HG03135 (cell line): ENCODE data around the gene ANKRD63.

Experiments
- ATAC-seq: cut with Tn5 transposase; IDR thresholded peaks from one replicate; pipeline ENCODE4 v1.9.1; 2021; ENCODE audit warnings: mild to moderate bottlenecking, moderate library complexity; ENCODE audit not compliant: unreplicated experiment

Gene ANKRD63

GRCh38 chr15:40296561-40297230, 13.8 kb upstream of the ANKRD63 start:
- ATAC-seq, result no peak

DNA sequence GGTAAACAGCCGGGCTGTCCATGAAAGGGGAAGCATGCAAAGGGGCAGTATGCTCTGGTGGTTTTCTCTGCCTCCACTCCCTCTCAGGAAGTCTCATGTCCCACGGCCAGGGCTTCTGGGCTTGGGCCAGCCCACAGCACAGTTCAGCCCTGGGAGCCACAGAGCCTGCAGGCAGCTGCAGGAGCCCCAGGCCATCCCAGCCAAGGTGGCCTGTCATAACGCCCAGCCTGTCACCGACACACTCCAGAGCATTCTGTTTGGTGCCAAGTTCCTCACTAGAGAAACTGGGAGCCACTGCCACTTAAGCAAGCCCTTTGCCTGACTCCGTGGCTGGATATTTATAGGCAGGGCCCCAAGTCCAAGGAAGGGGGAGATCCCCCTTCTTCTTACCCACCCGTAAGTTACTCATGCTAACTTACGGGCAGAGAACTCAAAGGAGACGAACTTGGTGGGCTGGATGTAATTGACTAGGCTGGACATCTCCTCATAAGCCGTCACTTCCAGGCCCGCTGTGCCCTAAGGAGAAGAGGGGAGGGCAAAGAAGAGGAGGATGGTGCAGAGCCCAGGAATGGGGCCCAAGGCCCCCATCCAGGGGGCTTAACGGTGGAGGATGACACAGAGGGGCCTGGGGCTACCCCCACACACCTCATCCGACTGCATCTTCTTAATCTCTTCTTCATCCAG, 13.2 kb upstream of the ANKRD63 start:
- no peak for ATAC-seq

DNA sequence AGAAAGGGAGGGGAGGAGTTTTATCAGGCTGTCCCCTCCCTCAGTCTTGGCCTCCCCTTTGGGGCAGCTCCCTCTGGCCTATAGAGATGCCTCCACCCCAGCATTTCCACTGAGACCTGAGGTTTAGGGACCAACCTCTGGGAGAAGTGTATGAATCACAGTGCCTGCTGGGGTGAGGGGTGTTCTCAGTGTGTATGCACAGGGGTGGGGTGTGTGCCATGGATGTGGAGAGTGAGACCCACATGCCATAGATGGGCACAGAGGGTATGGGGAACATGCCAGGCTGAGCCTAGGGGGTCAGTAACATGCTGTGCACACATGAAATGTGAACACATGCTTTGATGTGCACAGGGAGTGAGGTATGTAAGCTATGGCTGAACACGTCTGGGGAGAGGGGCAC, 12.4 kb upstream of the ANKRD63 start:
- no peak for ATAC-seq

DNA sequence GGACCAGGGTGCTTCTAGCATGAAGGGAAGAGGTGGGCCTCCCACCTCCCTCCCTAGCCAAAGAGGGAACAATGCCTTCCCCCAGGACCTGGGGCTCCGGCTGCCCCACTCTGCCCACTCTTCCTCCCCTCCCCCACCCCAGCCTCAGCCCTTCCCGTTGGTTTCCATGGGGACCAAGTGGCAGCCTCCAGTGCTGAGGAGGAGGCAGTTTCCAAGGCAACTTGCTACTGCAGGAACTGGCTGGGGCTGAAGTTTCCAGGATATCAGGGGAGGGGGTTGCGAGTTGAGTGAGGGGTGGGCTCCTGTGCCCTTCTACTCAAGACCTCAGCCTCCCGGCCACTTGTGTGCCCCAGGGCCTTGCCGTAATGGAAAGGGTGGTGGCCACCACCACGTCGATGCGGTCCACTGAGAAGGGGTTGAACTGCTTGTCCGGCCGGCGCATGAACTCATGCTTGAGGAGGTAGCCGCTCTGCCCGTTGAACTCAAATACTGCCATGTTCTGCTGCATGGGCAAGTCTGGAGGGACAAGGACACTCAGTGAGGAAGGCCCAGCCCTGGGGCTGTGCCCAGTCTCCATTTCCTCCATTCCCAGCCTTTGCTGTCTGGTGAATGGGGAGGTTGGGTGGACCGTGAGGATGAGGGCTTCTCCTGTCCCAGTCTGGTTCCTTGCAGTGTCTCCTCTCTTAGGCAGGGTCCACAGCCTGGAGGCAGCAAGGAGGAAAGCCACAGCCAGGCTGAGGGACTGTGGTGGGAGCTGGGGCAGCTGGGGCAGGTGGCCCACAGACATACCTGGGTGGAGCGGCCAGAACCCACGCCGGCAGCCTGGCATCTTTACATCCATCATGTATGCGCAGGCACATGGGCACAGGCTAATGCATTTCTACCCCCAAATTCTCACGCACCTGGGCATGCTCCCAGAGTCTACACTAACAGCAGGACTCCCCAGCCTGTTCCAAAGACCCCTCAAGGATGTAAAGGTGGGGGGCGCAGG, 11.3 kb upstream of the ANKRD63 start:
- ATAC-seq, result no peak

DNA sequence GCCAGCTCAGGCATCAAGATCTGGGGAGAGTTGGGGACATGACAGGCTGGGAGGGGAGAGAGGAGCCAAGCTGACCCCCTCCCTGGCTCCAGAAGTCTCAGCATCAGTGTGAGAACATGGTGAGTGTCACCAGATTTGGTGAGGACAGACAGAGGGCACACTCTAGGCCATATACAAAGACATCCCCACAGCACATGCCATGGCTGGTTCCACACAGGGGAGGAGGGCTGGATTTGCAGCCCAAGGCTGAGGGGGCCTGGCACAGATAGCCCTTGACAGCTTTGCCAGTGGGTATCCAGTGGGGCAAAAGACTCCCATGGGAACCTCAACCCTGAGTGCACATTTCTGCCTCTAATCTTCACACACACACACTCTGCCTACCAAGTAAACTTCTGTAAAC, 10.1 kb upstream of the ANKRD63 start:
- ATAC-seq, result no peak

DNA sequence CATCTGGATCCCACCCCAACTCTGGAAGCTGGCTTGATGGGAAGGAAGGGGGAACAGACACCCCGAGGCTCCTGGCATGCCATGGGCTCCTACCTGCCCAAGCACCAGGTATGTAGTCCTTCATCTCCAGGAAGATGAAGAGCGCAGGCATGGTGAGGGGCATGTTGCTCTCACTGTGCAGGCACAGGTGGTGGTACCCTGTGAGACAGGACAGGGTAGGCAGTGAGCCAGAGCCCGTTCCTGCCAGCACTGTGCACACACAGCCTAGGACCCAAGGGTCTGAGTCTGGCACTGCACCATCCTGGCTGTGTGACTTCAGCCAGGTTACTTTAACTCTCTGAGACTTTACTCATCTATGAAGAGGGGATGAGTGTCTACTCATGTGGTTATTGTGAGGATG, 9.4 kb upstream of the ANKRD63 start:
- ATAC-seq, result no peak

GRCh38 chr15:40290918-40291574, 8.2 kb upstream of the ANKRD63 start:
- ATAC-seq, result no peak

DNA sequence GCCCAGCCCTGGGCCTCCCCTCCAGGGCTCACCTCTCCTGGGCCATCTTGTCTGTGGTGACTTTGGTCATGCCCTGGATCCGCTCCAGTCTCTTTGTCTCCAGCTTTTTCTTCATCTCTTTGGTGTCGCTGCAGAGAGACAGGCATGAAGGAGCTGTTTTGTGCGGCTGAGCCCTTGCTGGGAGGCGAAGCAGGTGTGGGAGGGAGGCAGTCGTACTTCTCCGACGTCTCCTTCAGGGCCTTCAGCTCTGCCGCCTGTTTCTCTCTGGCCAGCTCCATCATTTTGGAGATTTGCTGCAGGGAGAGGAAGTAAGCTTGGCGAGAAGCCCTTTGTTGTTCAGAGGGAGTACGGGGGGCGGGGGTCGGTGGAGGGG, 7.7 kb upstream of the ANKRD63 start:
- no peak for ATAC-seq

- ATAC-seq, result no peak
These were observed 6.4 kb upstream of the ANKRD63 start for GRCh38 chr15:40289140-40289775.

GRCh38 chr15:40287968-40288367, 5.1 kb upstream of the ANKRD63 start:
- ATAC-seq, result no peak

- ATAC-seq, result no peak
These were observed 4.6 kb upstream of the ANKRD63 start for GRCh38 chr15:40287505-40287904.

DNA sequence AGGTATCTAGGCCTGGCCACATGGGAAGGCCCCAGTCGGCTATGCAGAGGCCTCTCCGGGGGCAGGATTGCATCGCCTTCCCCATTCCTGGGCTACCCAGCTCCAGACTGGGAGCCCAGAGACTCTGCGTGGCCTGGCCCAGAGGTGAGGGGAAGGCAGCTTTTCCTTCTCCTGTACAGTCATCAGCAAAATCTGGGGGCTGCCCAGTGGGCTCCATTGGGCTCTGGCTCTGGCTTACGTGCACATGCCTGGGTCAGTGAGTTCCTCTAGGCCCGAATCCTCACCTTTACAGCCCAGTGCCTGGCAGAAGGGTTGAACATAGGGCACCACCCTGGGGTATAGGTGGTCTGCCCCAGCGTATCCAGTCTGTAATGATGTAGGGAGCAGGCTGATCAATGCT, 3.9 kb upstream of the ANKRD63 start:
- no peak for ATAC-seq

DNA sequence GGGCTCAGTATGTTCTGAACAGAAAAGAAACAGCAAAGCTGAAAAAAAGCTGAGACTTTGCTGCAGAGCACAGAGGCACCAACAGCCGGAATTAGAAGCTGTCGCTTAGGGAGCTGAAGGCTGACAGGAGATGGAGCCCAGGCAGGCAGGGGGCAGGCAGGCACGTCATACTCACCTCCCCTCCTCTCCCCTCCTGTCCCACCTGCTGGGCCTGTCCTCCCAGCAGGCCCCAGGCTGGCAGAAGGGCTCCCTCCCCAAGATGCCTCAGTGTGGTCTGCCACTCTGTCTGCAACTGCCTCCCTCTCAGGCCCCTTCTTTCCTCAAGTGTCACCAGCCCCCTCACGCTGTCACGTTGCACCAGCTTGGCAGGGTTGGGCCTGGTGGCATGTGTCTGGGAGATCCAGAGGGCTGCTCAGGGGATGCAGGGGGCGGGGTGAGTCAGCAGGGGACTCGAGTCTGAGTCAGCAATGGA, 3.2 kb upstream of the ANKRD63 start:
- no peak for ATAC-seq

GRCh38 chr15:40285554-40286011, 2.7 kb upstream of the ANKRD63 start:
- ATAC-seq, result no peak

- ATAC-seq, result no peak
These were observed 2.3 kb upstream of the ANKRD63 start for GRCh38 chr15:40285151-40285550.

GRCh38 chr15:40283615-40284300, 894 bp upstream of the ANKRD63 start:
- no peak for ATAC-seq

DNA sequence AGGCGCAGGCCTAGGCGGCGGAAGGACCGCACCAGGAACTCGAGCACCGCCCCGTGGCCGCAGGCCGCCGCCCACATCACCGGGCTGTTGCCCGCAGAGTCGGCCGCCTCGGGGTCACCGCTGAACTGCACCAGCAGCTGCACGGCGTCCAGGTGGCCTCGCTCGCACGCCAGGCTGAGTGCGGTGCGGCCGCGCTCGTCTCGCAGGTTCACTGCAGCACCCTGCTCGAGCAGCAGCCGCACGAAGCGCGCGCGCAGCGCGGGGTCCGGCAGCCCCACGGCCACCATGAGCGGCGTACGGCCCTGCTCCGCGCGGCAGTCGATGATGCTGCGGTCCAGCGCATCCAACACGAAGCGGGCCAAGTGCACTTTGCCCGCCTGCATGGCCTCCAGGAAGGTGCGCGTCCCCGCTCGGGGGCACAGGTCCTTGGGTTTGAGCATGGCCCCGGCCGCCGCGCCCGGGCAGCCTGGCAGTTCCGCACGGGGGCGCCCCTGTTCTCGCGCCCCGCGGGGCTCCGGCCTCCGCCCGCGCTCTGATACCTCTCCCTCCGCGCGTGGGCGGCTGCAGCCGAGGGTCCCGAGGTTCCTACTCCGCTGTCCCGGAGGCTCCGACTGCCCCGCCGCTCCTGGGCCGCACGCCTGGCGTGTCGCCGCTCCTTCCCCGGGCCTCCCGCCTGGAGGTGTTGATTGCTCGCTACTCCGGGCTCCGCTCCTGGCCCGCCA, 556 bp downstream of the ANKRD63 start:
- no peak for ATAC-seq

- no peak for ATAC-seq
These were observed 1.1 kb downstream of the ANKRD63 start for GRCh38 chr15:40281801-40282146.

- no peak for ATAC-seq
These were observed 1.6 kb downstream of the ANKRD63 start for GRCh38 chr15:40281057-40281800.
